Measurements from ENCODE around the gene DPP10. TPM values are rescaled to one million over a fixed set of nuclear protein-coding genes. Genes with fewer than 3 reads are reported as not detected.

DPP10 gene
- total and polyA plus RNA-seq, 10 of the 15 experiments (the other 5 are each of a cell fraction or from before 2014, with no cell fraction given) = not detected

DNA sequence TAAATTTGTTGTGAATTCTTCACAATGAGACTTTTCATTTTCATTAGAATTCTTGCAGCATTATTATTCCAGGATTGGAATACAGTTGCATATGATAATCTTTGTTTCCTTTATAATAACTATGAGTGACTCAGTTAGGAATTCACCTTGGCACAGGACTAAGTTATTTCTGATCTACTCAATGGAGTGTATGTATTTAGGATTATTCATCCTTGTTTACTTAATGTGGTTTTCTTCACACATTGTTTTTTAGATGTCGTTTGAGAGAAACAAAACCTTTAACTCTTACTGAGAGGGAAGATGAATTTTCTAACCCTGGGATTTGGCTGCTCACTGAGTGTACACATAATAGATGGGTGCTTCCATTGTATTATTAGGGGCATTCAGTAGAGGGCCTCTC is 970.1 kb downstream of the DPP10 start:
- ChIA-PET POLR2A (no interaction called here), CTCF (no interaction called here), RAD21 (ENCODE audit: unreplicated experiment) (no interaction called here), SMC1A (ENCODE audit: uncharacterized antibody, unreplicated experiment) (no interaction called here)
- H3K4me1 ChIP-seq (ENCODE audit: control insufficient read depth, insufficient read depth, low read length) = no peaks in the 10 kb centered on the region
- FAIRE-seq (no peak), DNase-seq (ENCODE audit: low read depth, low spot score) (no peak), ATAC-seq (no peak)
- H3K36me3 ChIP-seq (ENCODE audit: control insufficient read depth in 2 of 2, insufficient read depth in 2 of 2, low read length in 1 of 2) = no peaks in the 10 kb centered on the region
- H3K4me2 ChIP-seq (ENCODE audit: control insufficient read depth, insufficient read depth) = no peak overlapping the region
- H3K79me2 ChIP-seq (ENCODE audit: control insufficient read depth, insufficient read depth, low read length) = no peaks in the 10 kb centered on the region
- in situ Hi-C loops (cut with MboI) (no loop called here), intact Hi-C loops (cut with micrococcal nuclease; ENCODE audit: unreplicated experiment) (no loop called here)
- H2AFZ ChIP-seq (ENCODE audit: control insufficient read depth, low read depth, low read length) = no peak overlapping the region
- H4K20me1 ChIP-seq (ENCODE audit: control insufficient read depth, insufficient read depth) = no peaks in the 10 kb centered on the region
- H3K4me3 ChIP-seq = no peak overlapping the region
- TF ChIP-seq, protein P1, sequence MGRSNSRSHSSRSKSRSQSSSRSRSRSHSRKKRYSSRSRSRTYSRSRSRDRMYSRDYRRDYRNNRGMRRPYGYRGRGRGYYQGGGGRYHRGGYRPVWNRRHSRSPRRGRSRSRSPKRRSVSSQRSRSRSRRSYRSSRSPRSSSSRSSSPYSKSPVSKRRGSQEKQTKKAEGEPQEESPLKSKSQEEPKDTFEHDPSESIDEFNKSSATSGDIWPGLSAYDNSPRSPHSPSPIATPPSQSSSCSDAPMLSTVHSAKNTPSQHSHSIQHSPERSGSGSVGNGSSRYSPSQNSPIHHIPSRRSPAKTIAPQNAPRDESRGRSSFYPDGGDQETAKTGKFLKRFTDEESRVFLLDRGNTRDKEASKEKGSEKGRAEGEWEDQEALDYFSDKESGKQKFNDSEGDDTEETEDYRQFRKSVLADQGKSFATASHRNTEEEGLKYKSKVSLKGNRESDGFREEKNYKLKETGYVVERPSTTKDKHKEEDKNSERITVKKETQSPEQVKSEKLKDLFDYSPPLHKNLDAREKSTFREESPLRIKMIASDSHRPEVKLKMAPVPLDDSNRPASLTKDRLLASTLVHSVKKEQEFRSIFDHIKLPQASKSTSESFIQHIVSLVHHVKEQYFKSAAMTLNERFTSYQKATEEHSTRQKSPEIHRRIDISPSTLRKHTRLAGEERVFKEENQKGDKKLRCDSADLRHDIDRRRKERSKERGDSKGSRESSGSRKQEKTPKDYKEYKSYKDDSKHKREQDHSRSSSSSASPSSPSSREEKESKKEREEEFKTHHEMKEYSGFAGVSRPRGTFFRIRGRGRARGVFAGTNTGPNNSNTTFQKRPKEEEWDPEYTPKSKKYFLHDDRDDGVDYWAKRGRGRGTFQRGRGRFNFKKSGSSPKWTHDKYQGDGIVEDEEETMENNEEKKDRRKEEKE (IDR thresholded peaks at IDR 0.05) = no peak
- TF ChIP-seq BRCA1 (IDR thresholded peaks at IDR 0.05; ENCODE audit: low read depth, low read length) (no peak), TBL1XR1 (IDR thresholded peaks at IDR 0.05; ENCODE audit: low read depth, low read length) (no peak), KDM1A (IDR thresholded peaks at IDR 0.05; ENCODE audit: borderline replicate concordance) (no peak)
- H3K27ac ChIP-seq (ENCODE audit: control insufficient read depth, insufficient read depth) = no peak overlapping the region
- no TSS peak for BruUV-seq (replicated peaks)
- H3K9me3 ChIP-seq (replicated peaks; ENCODE audit: control insufficient read depth, insufficient read depth, low read length) = no peaks in the 10 kb centered on the region
- H3K9ac ChIP-seq (ENCODE audit: control insufficient read depth, insufficient read depth, low read length) = no peak overlapping the region
- H3K27me3 ChIP-seq (replicated peaks in 1 of 2; ENCODE audit: control insufficient read depth in 2 of 2, insufficient read depth in 2 of 2, low read length in 1 of 2) = no peaks in the 10 kb centered on the region
- 0% methylated on average over 1 of the region's 1 CpG for WGBS (ENCODE audit: insufficient coverage, insufficient replicate concordance, low lambda C conversion rate, missing lambda C conversion rate)

DNA sequence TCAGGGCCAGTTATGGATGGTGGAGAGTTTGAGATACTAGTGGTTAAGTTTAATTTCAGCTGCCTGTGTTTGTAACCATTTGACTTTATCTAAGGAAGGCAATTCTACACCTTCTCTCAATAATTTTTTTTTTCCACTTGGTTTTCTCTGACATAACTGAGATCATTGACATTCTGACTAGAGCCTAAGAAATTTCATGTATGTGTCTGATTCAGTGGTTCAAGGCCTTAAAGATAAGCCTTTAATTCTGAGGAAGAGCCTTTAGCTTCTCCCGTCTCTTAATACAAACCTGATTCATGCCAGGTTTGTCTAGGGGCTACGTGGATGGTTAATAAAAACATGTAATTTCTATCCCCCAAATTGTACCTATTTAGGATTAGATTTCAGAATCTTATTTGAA is 971.4 kb downstream of the DPP10 start:
- intact Hi-C loops (cut with micrococcal nuclease; ENCODE audit: unreplicated experiment) = no loop called here
- Histone ChIP-seq H3K36me3 (ENCODE audit: control insufficient read depth in 2 of 2, insufficient read depth in 2 of 2, low read length in 1 of 2) (no peaks in the 10 kb centered on the region), H3K27ac (ENCODE audit: control insufficient read depth, insufficient read depth) (no peak overlapping the region), H4K20me1 (ENCODE audit: control insufficient read depth, insufficient read depth) (no peaks in the 10 kb centered on the region), H3K4me2 (ENCODE audit: control insufficient read depth, insufficient read depth) (no peak overlapping the region), H2AFZ (ENCODE audit: control insufficient read depth, low read depth, low read length) (no peak overlapping the region), H3K4me1 (ENCODE audit: control insufficient read depth, insufficient read depth, low read length) (no peaks in the 10 kb centered on the region), H3K79me2 (ENCODE audit: control insufficient read depth, insufficient read depth, low read length) (no peaks in the 10 kb centered on the region), H3K27me3 (replicated peaks in 1 of 2; ENCODE audit: control insufficient read depth in 2 of 2, insufficient read depth in 2 of 2, low read length in 1 of 2) (no peaks in the 10 kb centered on the region), H3K4me3 (no peak overlapping the region), H3K9me3 (replicated peaks; ENCODE audit: control insufficient read depth, insufficient read depth, low read length) (no peaks in the 10 kb centered on the region), H3K9ac (ENCODE audit: control insufficient read depth, insufficient read depth, low read length) (no peak overlapping the region)
- ATAC-seq = no peak
- BruUV-seq (replicated peaks) = no TSS peak
- DNase-seq (ENCODE audit: low read depth, low spot score) = no peak
- ChIA-PET CTCF (no interaction called here), SMC1A (ENCODE audit: uncharacterized antibody, unreplicated experiment) (no interaction called here), POLR2A (no interaction called here), RAD21 (ENCODE audit: unreplicated experiment) (no interaction called here)
- in situ Hi-C loops (cut with MboI) = no loop called here
- 16% methylated on average over 2 of the region's 2 CpGs for WGBS (ENCODE audit: insufficient coverage, insufficient replicate concordance, low lambda C conversion rate, missing lambda C conversion rate)
- no peak for FAIRE-seq
- TF ChIP-seq JUNB (IDR thresholded peaks at IDR 0.05) = no peak
- no peak for TF ChIP-seq RELA (IDR thresholded peaks at IDR 0.05; ENCODE audit: borderline replicate concordance, partially characterized antibody)
- TF ChIP-seq MEF2B (IDR thresholded peaks at IDR 0.05; ENCODE audit: partially characterized antibody, poor library complexity, severe bottlenecking) = no peak
- TF ChIP-seq GABPA (IDR thresholded peaks at IDR 0.05; ENCODE audit: low read depth) = no peak

All from GM12878 (cell line).